Choroid plexus epithelial cell (primary cell): Measurements from ENCODE around the gene HIPK2.

ENCODE experiments used
- DNase-seq: peaks from one replicate; pipeline ENCODE4 v3.0.0-alpha.2; 2010; ENCODE audit warnings: low read depth
- H3K4me3 ChIP-seq: 2 replicates; pipeline ENCODE4 v1.5.1; 2011; ENCODE audit warnings: low read depth, mild to moderate bottlenecking, control low read depth, low read length, moderate library complexity
- CTCF ChIP-seq: conservative IDR thresholded peaks from 2 replicates; pipeline ENCODE4 v1.5.1; 2011; ENCODE audit warnings: low read depth, mild to moderate bottlenecking, control low read depth, inconsistent platforms, low read length, moderate library complexity

HIPK2 gene

GRCh38 chr7:139743267-139743966 lies 34.4 kb downstream of the HIPK2 start:
- no peak for DNase-seq
- no peak for TF ChIP-seq CTCF

GRCh38 chr7:139741789-139742344 lies 35.9 kb downstream of the HIPK2 start:
- no peak for TF ChIP-seq CTCF
- no peak for DNase-seq

More at GRCh38 chr7:139743267-139743966, 34.4 kb downstream of the HIPK2 start:
- H3K4me3 ChIP-seq, result no peak overlapping the region

GRCh38 chr7:139741239-139741638 lies 36.6 kb downstream of the HIPK2 start:
- H3K4me3 ChIP-seq, result no peak overlapping the region
- TF ChIP-seq CTCF, result no peak
- DNase-seq, result no peak

More at GRCh38 chr7:139741789-139742344, 35.9 kb downstream of the HIPK2 start:
- H3K4me3 ChIP-seq, result no peak overlapping the region

- TF ChIP-seq CTCF, result no peak
- DNase-seq, result no peak
- no peak overlapping the region for H3K4me3 ChIP-seq
These were observed 37.8 kb downstream of the HIPK2 start for GRCh38 chr7:139739863-139740597.

- no peak for TF ChIP-seq CTCF
- DNase-seq, result no peak
- H3K4me3 ChIP-seq, result no peak overlapping the region
These were observed 39.0 kb downstream of the HIPK2 start for GRCh38 chr7:139738772-139739171.

- TF ChIP-seq CTCF, result no peak
- no peak overlapping the region for H3K4me3 ChIP-seq
- peak; percentile 89 for DNase-seq
These were observed 39.7 kb downstream of the HIPK2 start for GRCh38 chr7:139738101-139738489.
